Motor neuron (in vitro differentiated cells): Measurements from ENCODE around the gene HYCC1. TPM values are rescaled to one million over a fixed set of nuclear protein-coding genes. Genes with fewer than 3 reads are reported as not detected.
"Not testable (repeated sequence)": the region's sequence is repeated elsewhere in the genome, so short reads cannot be mapped to it uniquely, and the experiment has no call there.

ENCODE experiments used
- ATAC-seq, 8 experiments: fragments of 200-7000 bp; cut with Tn5 transposase; replicated peaks in 6 of 8; 2 replicates each; pipeline ENCODE4 v1.8.0; 2021; ENCODE audit warnings: mild to moderate bottlenecking in 8 of 8, moderate library complexity in 8 of 8
- H3K27ac ChIP-seq, 2 donors: fragments of 250-450 bp; sonication (Bioruptor Pico); 2 replicates each; pipeline ENCODE4 v1.9.0; 2021; ENCODE audit warnings: antibody characterized with exemption in 2 of 2, mild to moderate bottlenecking in 2 of 2, moderate library complexity in 1 of 2
- H3K4me1 ChIP-seq, 2 donors: fragments of 250-450 bp; sonication (Bioruptor Pico); replicated peaks in 1 of 2; 2 replicates each; pipeline ENCODE4 v1.6.1; 2021; ENCODE audit warnings: antibody characterized with exemption in 2 of 2, mild to moderate bottlenecking in 2 of 2, moderate library complexity in 1 of 2
- H3K4me3 ChIP-seq, 5 donors: fragments of 250-450 bp; sonication (Bioruptor Pico); 2 replicates each; pipeline ENCODE4 v1.9.0; 2021; ENCODE audit warnings: antibody characterized with exemption in 5 of 5, mild to moderate bottlenecking in 5 of 5, moderate library complexity in 4 of 5
- WGBS, 10 experiments: fragments of 450-650 bp; shearing (Covaris generic); methylation state at CpG; one replicate each; pipeline ENCODE4 v1.0.0; 2022; 5-methylcytosine and 5-hydroxymethylcytosine counted together
- in situ Hi-C, 9 experiments: fragments of 400-800 bp; cut with MboI; loops; one replicate each; pipeline ENCODE4 v1.15.0; 2021; ENCODE audit warnings: low sequenced_read_pairs in 9 of 9, low pct_unique_long_range_greater_than_20kb in 2 of 9; ENCODE audit not compliant: unreplicated experiment in 9 of 9
- total RNA-seq, 8 experiments: library from RNA; unstranded; fragments of 300-600 nt; gene quantifications; 2 replicates each; pipeline versions ENCODE4 v1.2.3 to v1.2.4, GENCODE V29; 2022

The HYCC1 gene
- 10 to 100 TPM; 21.3 to 76.3 (median 31.3) TPM for total RNA-seq

- H3K27ac ChIP-seq: peak within 1 kb of the TSS in 1 of 2 donors; percentile 23
- peak within 1 kb of the TSS; percentile 62 to 85 (median 73) for H3K4me3 ChIP-seq
- WGBS, 10 experiments: 0 to 25% (median 9%) methylated on average over 3 to 15 of the region's 61 CpGs; no CpG with 5 or more reads in 1 of the 10 experiments
- peaks cover 12 to 16% of the 10 kb centered on the region in 2 donors for H3K4me1 ChIP-seq
- ATAC-seq: peak; percentile 96 to 98 (median 98)
- in situ Hi-C loops: no loop called here
Observed at GRCh38 chr7:23013715-23014649, at the start of gene HYCC1. TSS of gene HYCC1 (minus strand) at chr7:23014130. CDS start at chr7:22991111, 23,019 bp downstream.

- Histone ChIP-seq H3K27ac (no peak overlapping the region), H3K4me1 (peaks cover 0 to 3% of the 10 kb centered on the region in 2 donors), H3K4me3 (no peak overlapping the region)
- ATAC-seq: peak in 3 of 8 experiments; percentile 27 to 98 (median 95)
- in situ Hi-C loops: loop anchor here in 5 of 9 experiments (25.0 kb wide), 3 partner anchors 200 to 500 kb away; partner anchors contain the start of gene IL6 (in 1 of the 5)
- WGBS, 10 experiments: 38 to 100% (median 91%) methylated on average over 1 to 6 of the region's 7 CpGs; no CpG with 5 or more reads in 2 of the 10 experiments
Observed at GRCh38 chr7:23062452-23062851, 48.5 kb upstream of the HYCC1 start.

GRCh38 chr7:23061327-23061726, 47.4 kb upstream of the HYCC1 start:
- Histone ChIP-seq H3K4me1 (peaks cover 0 to 3% of the 10 kb centered on the region in 2 donors), H3K4me3 (no peak overlapping the region), H3K27ac (no peak overlapping the region)
- 80 to 100% (median 97%) methylated on average over 1 to 6 of the region's 6 CpGs; no CpG with 5 or more reads in 1 of the 10 experiments for WGBS, 10 experiments
- in situ Hi-C loops: loop anchor here in 5 of 9 experiments (25.0 kb wide), 3 partner anchors 199 to 499 kb away; partner anchors contain the start of gene IL6 (in 1 of the 5)
- ATAC-seq: no peak

GRCh38 chr7:23058408-23059096, 44.6 kb upstream of the HYCC1 start:
- no peak overlapping the region for H3K4me3 ChIP-seq
- ATAC-seq: peak in 1 of 8 experiments; percentile 35
- H3K4me1 ChIP-seq: peaks cover 0 to 3% of the 10 kb centered on the region in 2 donors
- 16 to 68% (median 44%) methylated on average over 1 to 6 of the region's 6 CpGs for WGBS, 10 experiments
- in situ Hi-C loops: loop anchor here (10.0 to 25.0 kb wide), 5 partner anchors 196 to 504 kb away; partner anchors contain the start of gene IL6 (in 1 of the 9)
- H3K27ac ChIP-seq: no peak overlapping the region

GRCh38 chr7:23055582-23056178, 41.8 kb upstream of the HYCC1 start:
- Histone ChIP-seq H3K27ac (no peak overlapping the region), H3K4me3 (no peak overlapping the region), H3K4me1 (peaks cover 0 to 3% of the 10 kb centered on the region in 2 donors)
- ATAC-seq: peak; percentile 35 to 90 (median 64)
- WGBS, 10 experiments: 0% methylated on average over 1 to 2 of the region's 2 CpGs
- in situ Hi-C loops: loop anchor here (10.0 to 25.0 kb wide), 5 partner anchors 193 to 501 kb away; partner anchors contain the start of gene IL6 (in 1 of the 9)

- in situ Hi-C loops: loop anchor here (10.0 to 25.0 kb wide), 5 partner anchors 189 to 496 kb away; partner anchors contain the start of gene IL6 (in 1 of the 9)
- not testable (repeated sequence) for H3K4me1 ChIP-seq, H3K27ac ChIP-seq, ATAC-seq, H3K4me3 ChIP-seq
- 37 to 88% (median 59%) methylated on average over 2 to 3 of the region's 3 CpGs for WGBS, 10 experiments
Observed at GRCh38 chr7:23051124-23051485, 37.2 kb upstream of the HYCC1 start.

GRCh38 chr7:23046336-23046735, 32.4 kb upstream of the HYCC1 start:
- in situ Hi-C loops, H3K27ac ChIP-seq, H3K4me3 ChIP-seq, H3K4me1 ChIP-seq, ATAC-seq: not testable (repeated sequence)
- 92% methylated on average over 5 of the region's 29 CpGs; no CpG with 5 or more reads in 9 of the 10 experiments for WGBS, 10 experiments

GRCh38 chr7:23045086-23045485, 31.2 kb upstream of the HYCC1 start:
- H3K27ac ChIP-seq, ATAC-seq, H3K4me1 ChIP-seq, H3K4me3 ChIP-seq, in situ Hi-C loops: not testable (repeated sequence)
- 80 to 100% (median 90%) methylated on average over 1 to 4 of the region's 6 CpGs; no CpG with 5 or more reads in 5 of the 10 experiments for WGBS, 10 experiments

GRCh38 chr7:23044581-23044980, 30.7 kb upstream of the HYCC1 start:
- in situ Hi-C loops: no loop called here
- H3K27ac ChIP-seq: no peak overlapping the region
- H3K4me1 ChIP-seq: peaks cover 0 to 3% of the 10 kb centered on the region in 2 donors
- no peak overlapping the region for H3K4me3 ChIP-seq
- ATAC-seq: peak in 1 of 8 experiments; percentile 16
- WGBS, 10 experiments: 0 to 100% (median 80%) methylated on average over 1 to 3 of the region's 3 CpGs; no CpG with 5 or more reads in 3 of the 10 experiments

GRCh38 chr7:23043441-23043840, 29.5 kb upstream of the HYCC1 start:
- no peak overlapping the region for H3K27ac ChIP-seq
- 80 to 100% (median 94%) methylated on average over 1 to 2 of the region's 2 CpGs; no CpG with 5 or more reads in 1 of the 10 experiments for WGBS, 10 experiments
- H3K4me1 ChIP-seq: peaks cover 0 to 3% of the 10 kb centered on the region in 2 donors
- ATAC-seq: no peak
- no peak overlapping the region for H3K4me3 ChIP-seq
- in situ Hi-C loops: no loop called here

- H3K4me1 ChIP-seq: not testable (repeated sequence)
Observed at GRCh38 chr7:23039674-23040073, 25.7 kb upstream of the HYCC1 start.

GRCh38 chr7:23035542-23036371, 21.8 kb upstream of the HYCC1 start:
- H3K4me3 ChIP-seq, H3K27ac ChIP-seq, H3K4me1 ChIP-seq, in situ Hi-C loops, ATAC-seq: not testable (repeated sequence)
- WGBS, 10 experiments: no CpG with 5 or more reads among the region's 34 CpGs

More at GRCh38 chr7:23039674-23040073, 25.7 kb upstream of the HYCC1 start:
- in situ Hi-C loops, ATAC-seq, H3K4me3 ChIP-seq, H3K27ac ChIP-seq: not testable (repeated sequence)
- WGBS, 10 experiments: no CpG with 5 or more reads among the region's 4 CpGs
